GM21526 (cell line): ENCODE measurements around the gene KAT2A.

Experiments used
- ATAC-seq: cut with Tn5 transposase; IDR thresholded peaks from one replicate; pipeline ENCODE4 v1.9.1; 2021; ENCODE audit warnings: moderate library complexity; ENCODE audit not compliant: unreplicated experiment, low FRiP score

The KAT2A gene

GRCh38 chr17:42116705-42117396, 4.3 kb downstream of the KAT2A start:
- ATAC-seq: no peak

DNA sequence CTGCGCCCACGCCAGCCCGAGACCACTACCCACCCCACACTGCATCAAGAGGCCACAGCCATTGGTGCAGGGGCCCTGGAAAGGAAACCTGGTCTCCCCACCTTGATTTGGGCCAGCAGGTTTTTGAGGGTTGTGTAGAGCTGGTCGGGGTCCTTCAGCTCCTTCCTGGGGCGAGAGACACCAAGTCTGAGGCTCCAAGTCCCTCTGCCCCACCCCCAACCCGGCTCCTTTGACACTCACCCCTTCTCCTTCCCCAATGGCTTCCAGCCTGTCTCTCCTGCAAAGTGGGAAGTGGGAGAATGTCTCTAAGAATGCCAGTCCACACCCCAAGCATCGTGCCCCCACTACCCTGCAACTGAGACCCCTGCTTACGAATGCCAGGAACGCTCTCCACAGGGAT, 7.0 kb downstream of the KAT2A start:
- no peak for ATAC-seq

- ATAC-seq: no peak
Measured at GRCh38 chr17:42113293-42114069, 7.7 kb downstream of the KAT2A start.

- ATAC-seq: peak; percentile 53
Measured at GRCh38 chr17:42112552-42113176, 8.5 kb downstream of the KAT2A start, which contains the start of gene DHX58. Gene DHX58, minus strand, starts transcription at chr17:42112714. Its CDS starts 822 bp downstream, at chr17:42111892.

GRCh38 chr17:42111871-42112551, 9.2 kb downstream of the KAT2A start:
- ATAC-seq: no peak

- ATAC-seq: no peak
Measured at GRCh38 chr17:42111265-42111636, 9.9 kb downstream of the KAT2A start.

DNA sequence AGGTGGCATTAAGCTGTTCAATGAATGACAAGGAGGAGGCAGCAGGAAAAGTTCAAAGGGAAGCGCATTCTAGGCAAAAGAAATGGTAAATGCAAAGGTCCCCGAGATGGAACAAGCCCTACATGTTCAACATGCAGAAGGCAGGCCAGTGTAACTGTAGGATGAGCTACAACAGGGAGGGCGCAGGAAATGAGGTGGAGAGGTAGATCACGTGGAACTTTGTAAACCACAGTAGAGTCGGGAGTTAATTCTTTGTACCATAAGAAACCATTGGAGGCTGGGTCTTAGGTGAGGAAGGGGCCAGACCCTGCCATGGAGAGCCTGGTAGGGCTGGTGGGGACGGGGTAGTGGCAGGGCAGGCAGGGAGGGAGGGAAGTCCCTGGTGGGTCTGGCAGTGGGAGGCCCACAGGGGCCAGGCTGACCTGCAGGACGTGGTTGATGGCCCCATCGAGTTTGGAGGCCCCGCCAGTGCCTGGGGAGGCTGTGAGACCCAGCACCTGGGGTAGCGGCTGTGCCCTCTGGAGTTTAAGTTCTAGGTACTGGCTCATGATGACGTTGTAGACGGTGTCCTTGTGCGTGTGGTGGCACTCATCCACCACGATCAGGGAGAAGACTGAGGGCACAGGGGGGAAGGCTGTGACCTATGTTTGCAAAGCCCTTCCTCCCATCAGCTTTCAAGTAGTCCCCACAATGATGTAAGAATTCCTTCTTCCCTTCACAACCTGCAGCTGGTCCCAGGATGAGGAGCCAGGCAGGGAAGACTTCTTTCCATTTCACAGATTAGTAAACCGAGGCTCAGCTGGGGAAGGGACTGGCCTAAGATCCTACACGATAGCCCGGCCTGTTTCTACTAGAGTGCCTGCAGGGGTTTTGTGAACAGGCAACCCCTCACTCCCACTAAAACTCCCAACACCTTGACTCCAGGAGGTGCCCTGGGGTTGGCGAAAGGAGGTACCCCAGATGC, 10.6 kb downstream of the KAT2A start:
- no peak for ATAC-seq

GRCh38 chr17:42109086-42109485, 12.1 kb downstream of the KAT2A start:
- ATAC-seq: no peak

DNA sequence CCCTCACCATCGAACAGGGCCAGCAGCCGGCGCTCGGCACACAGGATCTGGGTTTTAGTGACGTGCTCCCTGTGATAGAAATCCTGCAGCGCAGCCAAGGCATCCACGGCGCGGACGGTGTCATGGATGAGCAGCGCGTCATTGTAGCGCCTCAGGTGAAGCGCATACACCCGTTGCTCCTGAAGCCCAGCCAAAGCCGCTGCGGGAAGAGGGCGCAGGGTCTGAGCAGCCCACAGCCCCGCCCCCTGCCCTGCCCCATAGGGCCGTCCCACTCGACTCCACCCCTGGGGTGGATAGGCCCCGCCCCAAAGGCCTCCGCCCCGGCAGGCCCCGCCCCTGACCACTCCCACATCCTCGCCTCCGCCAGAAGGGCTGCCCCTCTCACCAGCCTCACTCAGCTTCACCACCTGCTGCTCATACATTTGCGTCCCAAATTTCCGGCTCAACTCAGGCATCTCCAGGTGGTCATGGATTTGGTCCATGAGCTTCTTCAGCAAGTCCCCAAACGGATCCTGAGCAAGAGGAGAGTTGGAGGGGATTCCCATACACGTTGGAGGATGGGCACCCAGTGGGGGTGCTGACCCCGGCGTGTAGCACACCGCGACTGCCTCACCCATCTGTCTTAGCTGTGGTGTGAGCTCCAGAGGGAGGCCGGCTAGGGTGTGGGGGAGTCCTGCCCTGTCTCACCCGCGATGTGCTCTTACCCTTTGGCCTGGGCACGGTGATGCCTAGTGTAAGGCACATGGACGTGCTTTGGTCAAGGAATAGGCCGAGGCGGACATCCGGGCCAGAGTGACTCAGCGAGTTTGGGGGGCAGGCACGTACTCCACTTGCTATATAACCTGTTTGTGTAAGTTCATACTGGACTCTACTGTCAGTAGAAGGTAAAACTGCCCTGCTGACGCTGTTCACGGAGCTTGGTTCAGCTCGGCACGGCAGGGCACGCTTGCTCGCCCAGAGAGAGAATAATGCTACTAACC, 13.3 kb downstream of the KAT2A start:
- peak; percentile 52 for ATAC-seq

- ATAC-seq: no peak
Measured at GRCh38 chr17:42107124-42107523, 14.0 kb downstream of the KAT2A start.

DNA sequence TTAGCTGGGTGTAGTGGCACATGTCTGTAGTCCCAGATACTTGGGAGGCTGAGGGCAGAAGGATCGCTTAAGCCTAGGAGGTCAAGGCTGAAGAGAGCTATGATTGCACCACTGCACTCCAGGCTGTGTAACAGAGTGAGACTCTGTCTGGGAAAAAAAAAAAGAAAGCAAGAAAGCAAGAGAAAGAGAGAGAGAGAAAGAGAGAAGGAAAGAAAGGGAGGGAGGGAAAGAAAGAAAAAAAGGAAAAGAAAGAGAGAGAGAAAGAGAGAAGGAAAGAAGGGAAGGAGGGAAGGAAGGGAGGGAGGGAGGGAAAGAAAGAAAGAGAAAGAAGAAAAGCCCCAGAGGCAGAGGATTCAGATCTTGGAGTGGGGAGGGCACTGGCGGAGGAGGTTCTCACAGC, 15.2 kb downstream of the KAT2A start:
- ATAC-seq: no peak

GRCh38 chr17:42104264-42104663, 16.9 kb downstream of the KAT2A start:
- ATAC-seq: no peak

DNA sequence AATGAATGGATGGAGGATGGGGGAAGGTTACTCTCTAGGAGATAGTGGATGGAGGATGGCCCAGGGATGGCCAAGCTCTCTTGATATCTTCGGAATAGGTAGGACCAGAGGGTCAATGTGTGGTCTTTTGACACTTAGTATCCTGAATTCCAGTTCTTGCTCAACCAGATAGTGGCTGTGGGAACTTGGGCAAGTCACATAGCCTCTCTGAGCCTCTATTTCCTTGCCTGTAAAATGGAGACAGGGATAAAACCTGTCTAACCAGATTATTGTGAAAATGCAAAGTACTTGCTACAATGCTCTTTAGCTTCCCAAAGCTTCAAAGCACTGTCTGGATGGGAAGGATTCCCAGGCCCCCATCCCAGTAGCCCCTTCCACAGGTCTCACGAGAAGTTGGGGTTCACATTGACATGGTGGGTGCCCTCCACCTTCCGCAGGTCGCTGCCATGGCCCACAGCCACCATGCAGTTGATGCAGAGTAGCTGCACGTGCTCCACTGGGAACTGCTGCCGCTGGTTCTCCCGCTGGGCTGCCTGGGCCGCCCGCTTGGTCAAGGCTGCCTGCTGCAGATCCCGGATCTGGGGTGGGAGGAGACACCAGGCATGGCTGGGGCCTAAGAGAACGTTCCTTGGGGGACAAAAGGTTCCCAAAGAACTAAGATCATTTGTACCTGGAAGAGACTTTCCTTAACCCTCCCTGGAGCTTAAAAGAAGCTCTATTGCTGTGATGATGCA, 17.8 kb downstream of the KAT2A start:
- ATAC-seq: no peak

- ATAC-seq: no peak
Measured at GRCh38 chr17:42101513-42102292, 19.5 kb downstream of the KAT2A start.

GRCh38 chr17:42098730-42099399, 22.3 kb downstream of the KAT2A start:
- ATAC-seq: no peak

DNA sequence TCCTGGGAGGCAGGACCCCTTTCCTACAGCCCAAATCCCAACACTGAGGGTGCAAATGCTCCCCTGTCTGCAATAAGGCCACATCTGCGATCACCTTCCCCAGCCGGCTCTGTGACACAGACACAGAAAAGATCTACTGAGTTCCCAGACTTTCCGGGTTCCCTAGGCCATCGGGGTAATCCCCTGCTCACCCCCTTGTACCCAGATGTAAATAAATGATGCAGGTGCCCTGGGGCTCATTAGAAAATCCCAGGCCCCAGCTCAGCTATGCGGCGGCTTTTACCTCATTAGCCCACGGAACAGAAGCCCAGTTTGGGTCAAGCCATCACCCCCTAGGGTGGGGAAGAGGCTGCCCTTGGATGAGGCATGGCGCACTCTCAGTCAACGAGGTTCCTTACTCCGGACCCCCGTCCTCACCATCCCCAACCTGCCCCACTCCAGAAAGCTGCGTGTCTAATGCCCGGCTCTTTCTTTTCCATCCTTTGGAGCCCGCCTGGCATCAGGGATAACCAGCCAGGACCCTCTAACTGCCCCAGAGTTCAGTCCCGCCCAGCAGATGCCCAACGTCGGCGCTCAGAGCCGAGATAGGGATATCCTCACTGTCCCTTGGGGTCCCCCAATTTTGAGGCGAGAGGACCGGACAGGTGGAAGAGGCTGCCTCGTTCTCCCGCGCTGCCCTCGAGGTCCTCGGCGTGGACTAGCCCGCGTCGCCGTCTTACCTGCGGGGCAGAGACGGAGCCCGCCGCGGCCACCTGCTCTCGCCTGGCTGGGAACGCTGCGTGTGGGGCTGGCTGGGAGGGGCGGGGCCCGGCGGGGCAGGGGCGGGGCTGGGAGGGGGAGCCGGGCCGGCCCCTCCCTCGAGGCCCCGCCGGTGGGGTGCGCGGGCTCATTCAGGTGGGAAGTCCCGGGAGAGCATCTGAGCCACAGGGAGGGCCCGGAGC, 23.2 kb downstream of the KAT2A start, which contains the start of gene ZNF385C:
Gene ZNF385C, minus strand, starts transcription at position 783 of the 941 bp plus-strand sequence. CDS start 35,417 bp downstream, outside the sequence.
- ATAC-seq: no peak
